ENCODE results near the gene VPS37B. TPM values are rescaled to one million over a fixed set of nuclear protein-coding genes. Genes with fewer than 3 reads are reported as not detected.
A peak's percentile ranks its signal among the peaks of the same experiment; 100 is the strongest.

The VPS37B gene
- total RNA-seq (7.7 and 10.7 TPM in 2 replicates), polyA plus RNA-seq (25.6 and 34.4 TPM in 2 replicates), polyA minus RNA-seq (ENCODE audit: low replicate concordance) (12.8 and 15.1 TPM in 2 replicates)
- polyA plus RNA-seq (2012), result 18.7 and 22.9 TPM in 2 replicates

- Histone ChIP-seq H3K79me2 (ENCODE audit: control insufficient read depth, insufficient read depth, low read length) (peaks cover 41% of the 10 kb centered on the region), H4K20me1 (ENCODE audit: control insufficient read depth, extremely low read depth, insufficient read depth, low read length) (no peaks in the 10 kb centered on the region)
- DNase-seq (ENCODE audit: low read depth in 2 of 2), result peak; percentile 84 to 90
Measured at GRCh38 chr12:122895704-122896636, at the start of gene VPS37B. Gene VPS37B (minus strand): TSS chr12:122896124. CDS start chr12:122896062, 62 bp downstream.

GRCh38 chr12:122944605-122945592 lies 49.0 kb upstream of the VPS37B start:
- peak; percentile 49 to 56 for DNase-seq (ENCODE audit: low read depth in 2 of 2)
- H3K79me2 ChIP-seq (ENCODE audit: control insufficient read depth, insufficient read depth, low read length), result no peaks in the 10 kb centered on the region
- no peak overlapping the region for H2AFZ ChIP-seq (ENCODE audit: low read length)
- H3K4me2 ChIP-seq (ENCODE audit: extremely low read depth, insufficient read depth, low read length), result no peak overlapping the region
- no peaks in the 10 kb centered on the region for H3K9me3 ChIP-seq (ENCODE audit: control insufficient read depth, insufficient read depth, low read depth, low read length)
- H3K9ac ChIP-seq (ENCODE audit: insufficient read depth, low read length), result no peak overlapping the region
- H3K36me3 ChIP-seq (ENCODE audit: control insufficient read depth, insufficient read depth, low read length), result no peaks in the 10 kb centered on the region
- H3K4me3 ChIP-seq (replicated peaks in 1 of 4; ENCODE audit: control extremely low read depth in 1 of 4, insufficient read depth in 1 of 4, low read depth in 3 of 4, low read length in 4 of 4), result no peak overlapping the region
- TF ChIP-seq EZH2 (IDR thresholded peaks at IDR 0.05; ENCODE audit: low read length, missing control alignments) (no peak), CTCF (conservative IDR thresholded peaks at IDR 0.05 in 1 of 2, IDR thresholded peaks at IDR 0.05 in 1 of 2; ENCODE audit: low read depth in 1 of 2, low read length in 2 of 2) (no peak)
- H3K27ac ChIP-seq (ENCODE audit: insufficient read depth, low read length), result peak overlapping the region; percentile 4
- H3K4me1 ChIP-seq (ENCODE audit: control insufficient read depth, extremely low read depth, insufficient read depth, low read length), result peaks cover 27% of the 10 kb centered on the region
- no peaks in the 10 kb centered on the region for H4K20me1 ChIP-seq (ENCODE audit: control insufficient read depth, extremely low read depth, insufficient read depth, low read length)
- H3K27me3 ChIP-seq (ENCODE audit: control insufficient read depth, insufficient read depth, low read length), result no peaks in the 10 kb centered on the region

More at GRCh38 chr12:122895704-122896636, at the start of gene VPS37B:
- Histone ChIP-seq H3K27ac (ENCODE audit: insufficient read depth, low read length) (peak within 1 kb of the TSS; percentile 93), H3K27me3 (ENCODE audit: control insufficient read depth, insufficient read depth, low read length) (no peaks in the 10 kb centered on the region), H3K9ac (ENCODE audit: insufficient read depth, low read length) (peak within 1 kb of the TSS; percentile 94), H3K4me1 (ENCODE audit: control insufficient read depth, extremely low read depth, insufficient read depth, low read length) (peaks cover 9% of the 10 kb centered on the region), H3K36me3 (ENCODE audit: control insufficient read depth, insufficient read depth, low read length) (no peaks in the 10 kb centered on the region), H3K4me3 (replicated peaks in 1 of 4; ENCODE audit: control extremely low read depth in 1 of 4, insufficient read depth in 1 of 4, low read depth in 3 of 4, low read length in 4 of 4) (peak within 1 kb of the TSS; percentile 67 to 94 (median 88)), H3K4me2 (ENCODE audit: extremely low read depth, insufficient read depth, low read length) (peak within 1 kb of the TSS; percentile 95), H3K9me3 (ENCODE audit: control insufficient read depth, insufficient read depth, low read depth, low read length) (no peaks in the 10 kb centered on the region), H2AFZ (ENCODE audit: low read length) (peak within 1 kb of the TSS; percentile 65)
- TF ChIP-seq CTCF (conservative IDR thresholded peaks at IDR 0.05 in 1 of 2, IDR thresholded peaks at IDR 0.05 in 1 of 2; ENCODE audit: low read depth in 1 of 2, low read length in 2 of 2), result no peak
- TF ChIP-seq EZH2 (IDR thresholded peaks at IDR 0.05; ENCODE audit: low read length, missing control alignments), result no peak
